Astrocyte of the cerebellum (primary cell): ENCODE results near the gene PXN.
"Not testable (repeated sequence)": the region's sequence is repeated elsewhere in the genome, so short reads cannot be mapped to it uniquely, and the experiment has no call there.

ENCODE experiments used
- DNase-seq: peaks from one replicate; pipeline ENCODE4 v3.0.0-alpha.2; 2011; ENCODE audit warnings: low read depth
- H3K4me3 ChIP-seq: 2 replicates; pipeline ENCODE4 v1.5.1; 2011; ENCODE audit warnings: mild to moderate bottlenecking, low read depth, low read length, moderate library complexity
- in situ Hi-C: cut with HindIII; loops from 2 replicates; pipeline ENCODE4 v1.10.0; 2017; ENCODE audit warnings: low sequenced_read_pairs
- TF ChIP-seq, protein P1 (sequence below): IDR thresholded peaks from 2 replicates; pipeline ENCODE4 v1.5.1; 2012; ENCODE audit warnings: low read length, low read depth, moderate library complexity, mild to moderate bottlenecking; ENCODE audit errors: missing control alignments

Gene PXN

DNA sequence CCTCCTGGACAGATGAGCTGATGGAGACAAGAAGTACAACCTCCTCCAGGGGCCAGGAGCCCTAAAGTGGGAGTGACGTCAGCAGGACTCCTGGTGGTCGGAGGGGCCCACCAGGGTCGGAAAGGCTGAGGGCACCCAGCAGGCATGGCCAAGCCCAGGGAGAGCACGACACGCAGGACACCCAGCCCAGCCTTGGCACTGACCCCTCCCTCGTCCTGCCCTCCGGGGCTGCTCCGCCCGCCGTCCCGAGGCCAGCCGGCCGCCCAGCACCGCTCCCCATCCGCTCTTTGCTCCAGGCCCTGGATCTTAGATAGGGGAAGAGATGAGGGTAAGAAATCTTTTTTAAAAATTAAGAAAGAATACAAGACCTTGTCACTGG, 50.2 kb downstream of the PXN start:
- TF ChIP-seq, protein P1, sequence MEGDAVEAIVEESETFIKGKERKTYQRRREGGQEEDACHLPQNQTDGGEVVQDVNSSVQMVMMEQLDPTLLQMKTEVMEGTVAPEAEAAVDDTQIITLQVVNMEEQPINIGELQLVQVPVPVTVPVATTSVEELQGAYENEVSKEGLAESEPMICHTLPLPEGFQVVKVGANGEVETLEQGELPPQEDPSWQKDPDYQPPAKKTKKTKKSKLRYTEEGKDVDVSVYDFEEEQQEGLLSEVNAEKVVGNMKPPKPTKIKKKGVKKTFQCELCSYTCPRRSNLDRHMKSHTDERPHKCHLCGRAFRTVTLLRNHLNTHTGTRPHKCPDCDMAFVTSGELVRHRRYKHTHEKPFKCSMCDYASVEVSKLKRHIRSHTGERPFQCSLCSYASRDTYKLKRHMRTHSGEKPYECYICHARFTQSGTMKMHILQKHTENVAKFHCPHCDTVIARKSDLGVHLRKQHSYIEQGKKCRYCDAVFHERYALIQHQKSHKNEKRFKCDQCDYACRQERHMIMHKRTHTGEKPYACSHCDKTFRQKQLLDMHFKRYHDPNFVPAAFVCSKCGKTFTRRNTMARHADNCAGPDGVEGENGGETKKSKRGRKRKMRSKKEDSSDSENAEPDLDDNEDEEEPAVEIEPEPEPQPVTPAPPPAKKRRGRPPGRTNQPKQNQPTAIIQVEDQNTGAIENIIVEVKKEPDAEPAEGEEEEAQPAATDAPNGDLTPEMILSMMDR: no peak
- no peak overlapping the region for H3K4me3 ChIP-seq
- in situ Hi-C loops: loop anchor here (5.0 kb wide), 1 partner anchor 47 kb away; no protein-coding TSS in a partner anchor
- no peak for DNase-seq

DNA sequence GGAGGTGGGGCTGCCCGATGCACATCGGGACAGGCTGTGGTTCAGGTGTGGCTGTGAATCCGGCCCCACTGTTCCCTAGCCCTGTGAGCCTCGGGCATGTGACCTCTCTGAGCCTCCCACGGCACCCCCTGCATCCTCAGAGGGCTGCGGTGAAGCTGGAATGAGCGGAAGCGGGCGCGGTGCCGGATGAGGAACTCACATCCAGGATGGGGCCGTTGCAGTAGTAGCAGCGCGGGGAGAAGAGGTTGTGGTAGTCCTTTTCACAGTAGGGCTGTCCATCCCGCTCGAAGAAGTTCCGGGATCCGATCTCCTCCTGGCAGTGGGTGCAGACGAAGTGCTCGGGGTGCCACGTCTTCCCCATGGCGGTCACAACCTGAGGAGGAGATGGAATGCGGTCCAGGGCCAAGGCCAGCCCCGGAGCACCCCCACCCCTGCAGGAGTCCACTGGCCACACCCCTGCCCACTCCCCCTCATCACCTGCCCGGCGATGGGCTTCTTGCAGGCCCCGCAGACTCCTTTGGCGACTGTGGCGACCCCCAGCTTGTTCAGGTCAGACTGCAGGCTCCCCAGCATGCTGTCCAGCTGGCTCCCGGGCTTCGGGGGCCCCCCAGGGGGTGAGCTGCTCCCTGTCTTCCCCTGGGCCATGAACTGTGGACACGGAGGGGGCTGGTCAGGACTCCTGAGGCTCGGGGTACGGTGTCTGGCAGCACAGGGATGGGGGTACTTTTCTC, 50.7 kb downstream of the PXN start:
- no peak overlapping the region for H3K4me3 ChIP-seq
- DNase-seq: no peak
- in situ Hi-C loops: loop anchor here (5.0 kb wide), 1 partner anchor 48 kb away; no protein-coding TSS in a partner anchor
- TF ChIP-seq, protein P1: no peak

DNA sequence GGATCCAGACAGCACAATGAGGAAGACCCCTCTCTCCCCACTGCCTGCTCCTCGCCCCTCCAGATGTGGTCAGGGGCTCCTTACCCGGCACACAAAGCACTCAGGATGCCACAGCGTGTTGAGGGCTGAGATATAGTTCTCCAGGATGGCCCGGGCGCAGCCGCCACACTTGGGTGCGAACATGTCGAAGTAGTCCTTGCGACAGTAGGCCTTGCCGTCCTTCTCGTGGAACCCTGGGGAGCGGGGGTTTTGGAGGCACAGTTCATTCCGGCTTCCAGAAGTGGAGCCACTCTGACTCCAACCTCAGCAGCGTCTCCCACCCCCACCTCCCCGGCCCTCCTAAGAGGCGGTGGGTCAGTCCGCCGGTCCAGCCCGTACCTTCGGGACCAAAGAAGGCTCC, 51.8 kb downstream of the PXN start:
- in situ Hi-C loops: no loop called here
- H3K4me3 ChIP-seq: no peak overlapping the region
- DNase-seq: no peak
- TF ChIP-seq, protein P1: no peak

DNA sequence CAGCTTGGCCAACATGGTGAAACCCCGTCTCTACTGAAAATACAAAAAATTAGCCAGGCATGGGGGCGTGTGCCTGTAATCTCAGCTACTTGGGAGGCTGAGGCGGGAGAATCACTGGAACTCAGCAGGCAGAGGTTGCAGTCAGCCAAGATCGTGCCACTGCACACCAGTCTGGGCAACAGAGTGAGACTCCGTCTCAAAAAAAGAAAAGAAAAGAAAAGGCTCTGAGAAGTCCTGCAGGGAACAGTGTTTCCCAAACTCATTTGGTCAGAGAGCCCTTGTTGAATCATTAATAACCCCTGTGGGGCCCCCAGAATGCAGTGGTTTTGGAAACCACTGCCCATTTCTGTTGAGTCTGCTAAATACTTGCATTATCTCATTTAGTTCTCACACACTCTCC, 52.3 kb downstream of the PXN start:
- H3K4me3 ChIP-seq, DNase-seq, in situ Hi-C loops: not testable (repeated sequence)

DNA sequence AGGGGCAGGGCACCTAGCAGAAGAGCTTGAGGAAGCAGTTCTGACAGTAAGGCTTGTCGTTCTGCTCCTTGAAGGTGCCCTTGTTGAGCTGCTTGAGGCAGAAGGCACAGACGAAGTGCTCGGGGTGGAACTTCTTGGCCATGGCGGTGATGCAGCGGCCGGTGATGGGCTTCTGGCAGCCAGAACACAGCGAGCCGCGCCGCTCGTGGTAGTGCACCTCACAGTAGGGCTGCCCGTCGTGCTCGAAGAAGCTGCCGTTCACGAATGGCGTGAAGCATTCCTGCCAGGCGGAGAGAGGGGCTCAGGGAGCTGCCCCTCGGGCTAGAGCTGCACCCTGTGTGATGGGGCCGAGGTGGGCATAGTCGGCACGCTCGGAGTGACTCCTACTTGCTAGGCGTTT, 53.2 kb downstream of the PXN start:
- DNase-seq: no peak
- TF ChIP-seq, protein P1: no peak
- in situ Hi-C loops: no loop called here
- no peak overlapping the region for H3K4me3 ChIP-seq

DNA sequence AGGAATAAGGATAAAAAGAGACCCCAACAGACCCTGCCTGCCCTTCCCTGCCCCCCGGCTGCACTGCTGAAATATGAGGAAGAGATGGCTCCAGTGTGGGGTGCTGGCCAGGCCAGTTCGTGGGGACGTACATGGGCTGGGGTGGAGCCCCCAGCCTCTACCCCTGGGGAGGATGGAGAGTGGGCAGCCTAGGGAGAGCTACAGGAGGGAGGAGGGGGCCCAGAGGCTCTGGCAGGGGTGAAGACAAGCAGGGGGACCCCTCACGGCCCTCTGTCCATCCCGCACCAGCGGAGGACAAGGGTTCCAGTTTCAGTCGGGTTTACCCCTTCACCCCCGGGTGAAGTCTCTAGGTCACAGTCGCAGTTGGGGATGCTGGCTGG, 53.6 kb downstream of the PXN start:
- no peak overlapping the region for H3K4me3 ChIP-seq
- TF ChIP-seq, protein P1: no peak
- in situ Hi-C loops: no loop called here
- DNase-seq: no peak

DNA sequence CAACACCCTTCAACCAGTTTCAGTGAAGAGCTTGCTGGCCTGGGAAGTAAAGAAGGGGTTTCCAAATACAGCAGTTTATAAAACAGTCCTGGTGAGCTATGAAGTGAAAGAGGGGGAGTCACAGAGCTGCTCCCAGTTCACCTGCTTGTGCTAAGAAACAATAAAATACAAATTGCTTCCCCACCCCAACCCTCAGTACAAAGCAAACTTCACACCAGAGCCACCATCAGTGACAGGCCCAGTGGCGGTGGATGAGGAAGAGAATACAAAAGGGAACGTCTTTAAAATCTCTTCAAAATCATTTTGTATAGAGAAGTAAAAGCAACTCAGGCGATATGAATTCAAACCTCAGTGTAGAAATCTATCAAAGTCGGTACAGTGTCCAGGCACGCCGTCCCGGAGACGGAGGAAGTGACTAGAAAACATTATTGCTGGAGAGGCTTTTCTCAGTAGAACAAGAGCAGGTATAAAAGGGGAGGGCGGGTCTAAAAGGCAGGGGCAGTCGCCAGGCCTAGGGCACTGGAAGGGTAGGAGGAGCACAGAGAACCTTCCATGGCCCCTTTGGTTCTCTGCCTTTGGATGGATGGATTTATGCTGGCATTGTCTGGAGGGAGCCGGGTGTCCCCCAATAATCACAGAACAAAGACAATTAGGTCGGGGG, 54.2 kb downstream of the PXN start:
- no peak for DNase-seq
- TF ChIP-seq, protein P1: no peak
- no peak overlapping the region for H3K4me3 ChIP-seq
- in situ Hi-C loops: no loop called here
